ENCODE data around the gene AGAP1.

AGAP1 gene

GRCh38 chr2:236083934-236084333 lies 590.1 kb downstream of the AGAP1 start:
- TF ChIP-seq TAF1 (IDR thresholded peaks at IDR 0.05; ENCODE audit: borderline replicate concordance, insufficient read depth, low read length) = no peak
- no peak for TF ChIP-seq FOXP2 (optimal IDR thresholded peaks at IDR 0.05; ENCODE audit: borderline replicate concordance, extremely low read depth, extremely low read length, insufficient read depth)
- no peak for TF ChIP-seq REST (IDR thresholded peaks at IDR 0.05; ENCODE audit: insufficient read depth in 1 of 2, low read depth in 2 of 2, low read length in 2 of 2)
- TF ChIP-seq POLR2AphosphoS5 (IDR thresholded peaks at IDR 0.05; ENCODE audit: low read depth, low read length) = no peak

GRCh38 chr2:236085211-236085610 lies 591.4 kb downstream of the AGAP1 start:
- TF ChIP-seq TAF1 (IDR thresholded peaks at IDR 0.05; ENCODE audit: borderline replicate concordance, insufficient read depth, low read length) (no peak), REST (IDR thresholded peaks at IDR 0.05; ENCODE audit: insufficient read depth in 1 of 2, low read depth in 2 of 2, low read length in 2 of 2) (no peak)

- TF ChIP-seq FOXP2 (optimal IDR thresholded peaks at IDR 0.05; ENCODE audit: borderline replicate concordance, extremely low read depth, extremely low read length, insufficient read depth) = no peak
These were observed 591.8 kb downstream of the AGAP1 start for GRCh38 chr2:236085647-236086046.

DNA sequence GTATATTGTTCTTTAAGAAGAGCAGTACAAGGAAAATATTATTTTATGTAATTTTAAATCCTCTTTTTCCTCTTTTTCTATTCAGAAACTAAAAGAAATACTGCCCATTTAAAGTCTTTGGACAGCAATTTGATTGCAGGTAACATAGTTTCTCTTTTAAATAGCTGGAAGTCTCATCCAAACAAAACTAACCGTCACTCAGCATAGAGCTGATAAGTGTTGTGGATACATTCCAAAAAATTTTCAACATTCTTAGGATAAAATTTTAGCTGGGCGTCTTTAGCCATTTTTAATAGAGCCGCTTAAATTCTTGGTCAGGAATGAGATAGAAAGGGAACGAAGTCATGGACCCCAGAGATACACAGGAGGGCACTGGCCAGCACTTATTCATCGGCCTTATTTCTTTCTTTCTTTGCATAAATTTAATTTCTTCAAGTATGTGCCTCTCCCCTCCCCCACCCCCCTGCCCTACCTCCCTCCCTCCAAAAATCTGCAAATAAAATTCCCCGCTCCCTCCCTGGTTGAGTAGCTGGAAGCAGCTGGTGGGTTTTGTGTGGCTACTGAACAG lies 592.6 kb downstream of the AGAP1 start:
- no peak for TF ChIP-seq FOXP2 (optimal IDR thresholded peaks at IDR 0.05; ENCODE audit: borderline replicate concordance, extremely low read depth, extremely low read length, insufficient read depth)
- TF ChIP-seq TAF1 (IDR thresholded peaks at IDR 0.05; ENCODE audit: borderline replicate concordance, insufficient read depth, low read length) = no peak
- no peak for TF ChIP-seq POLR2AphosphoS5 (IDR thresholded peaks at IDR 0.05; ENCODE audit: low read depth, low read length)
- TF ChIP-seq SIN3A (IDR thresholded peaks at IDR 0.05; ENCODE audit: borderline replicate concordance, insufficient read depth, low read length) = no peak
- no peak for TF ChIP-seq REST (IDR thresholded peaks at IDR 0.05; ENCODE audit: insufficient read depth in 1 of 2, low read depth in 2 of 2, low read length in 2 of 2)

- TF ChIP-seq POLR2AphosphoS5 (IDR thresholded peaks at IDR 0.05; ENCODE audit: low read depth, low read length) (no peak), FOXP2 (optimal IDR thresholded peaks at IDR 0.05; ENCODE audit: borderline replicate concordance, extremely low read depth, extremely low read length, insufficient read depth) (no peak), REST (IDR thresholded peaks at IDR 0.05; ENCODE audit: insufficient read depth in 1 of 2, low read depth in 2 of 2, low read length in 2 of 2) (no peak), TAF1 (IDR thresholded peaks at IDR 0.05; ENCODE audit: borderline replicate concordance, insufficient read depth, low read length) (no peak), SIN3A (IDR thresholded peaks at IDR 0.05; ENCODE audit: borderline replicate concordance, insufficient read depth, low read length) (no peak)
These were observed 593.2 kb downstream of the AGAP1 start for GRCh38 chr2:236086971-236087465.
